ENCODE data around the gene CIBAR2.

CIBAR2 gene

GRCh38 chr16:85072076-85072860 is 40.0 kb downstream of the CIBAR2 start:
- no peaks in the 10 kb centered on the region for H3K36me3 ChIP-seq (ENCODE audit: control insufficient read depth, insufficient read depth, low read length)
- peaks cover 8% of the 10 kb centered on the region for H3K27me3 ChIP-seq (ENCODE audit: control insufficient read depth, insufficient read depth, low read length)

GRCh38 chr16:85069171-85069570 is 43.1 kb downstream of the CIBAR2 start:
- no peaks in the 10 kb centered on the region for H3K4me1 ChIP-seq (ENCODE audit: control insufficient read depth, insufficient read depth, low read length)
- no peaks in the 10 kb centered on the region for H3K27me3 ChIP-seq (ENCODE audit: control insufficient read depth, insufficient read depth, low read length)
- H3K36me3 ChIP-seq (ENCODE audit: control insufficient read depth, insufficient read depth, low read length), result no peaks in the 10 kb centered on the region
- H3K9me3 ChIP-seq (ENCODE audit: control insufficient read depth, insufficient read depth, low read length), result no peaks in the 10 kb centered on the region
- no peak overlapping the region for H3K9ac ChIP-seq (ENCODE audit: low read depth, low read length)
- H3K4me3 ChIP-seq (ENCODE audit: low read depth, low read length), result no peak overlapping the region

More at GRCh38 chr16:85072076-85072860, 40.0 kb downstream of the CIBAR2 start:
- Histone ChIP-seq H3K9me3 (ENCODE audit: control insufficient read depth, insufficient read depth, low read length) (no peaks in the 10 kb centered on the region), H3K4me1 (ENCODE audit: control insufficient read depth, insufficient read depth, low read length) (peaks cover 4% of the 10 kb centered on the region), H3K9ac (ENCODE audit: low read depth, low read length) (no peak overlapping the region), H3K4me3 (ENCODE audit: low read depth, low read length) (no peak overlapping the region)

GRCh38 chr16:85068746-85069145 is 43.5 kb downstream of the CIBAR2 start:
- Histone ChIP-seq H3K4me1 (ENCODE audit: control insufficient read depth, insufficient read depth, low read length) (no peaks in the 10 kb centered on the region), H3K27me3 (ENCODE audit: control insufficient read depth, insufficient read depth, low read length) (no peaks in the 10 kb centered on the region), H3K36me3 (ENCODE audit: control insufficient read depth, insufficient read depth, low read length) (no peaks in the 10 kb centered on the region), H3K9ac (ENCODE audit: low read depth, low read length) (no peak overlapping the region), H3K9me3 (ENCODE audit: control insufficient read depth, insufficient read depth, low read length) (no peaks in the 10 kb centered on the region), H3K4me3 (ENCODE audit: low read depth, low read length) (no peak overlapping the region)

GRCh38 chr16:85067426-85067825 is 44.8 kb downstream of the CIBAR2 start:
- no peaks in the 10 kb centered on the region for H3K36me3 ChIP-seq (ENCODE audit: control insufficient read depth, insufficient read depth, low read length)
- H3K4me3 ChIP-seq (ENCODE audit: low read depth, low read length), result no peak overlapping the region
- no peak overlapping the region for H3K9ac ChIP-seq (ENCODE audit: low read depth, low read length)
- H3K9me3 ChIP-seq (ENCODE audit: control insufficient read depth, insufficient read depth, low read length), result no peaks in the 10 kb centered on the region
- H3K4me1 ChIP-seq (ENCODE audit: control insufficient read depth, insufficient read depth, low read length), result no peaks in the 10 kb centered on the region
- H3K27me3 ChIP-seq (ENCODE audit: control insufficient read depth, insufficient read depth, low read length), result no peaks in the 10 kb centered on the region

GRCh38 chr16:85067024-85067423 is 45.2 kb downstream of the CIBAR2 start:
- Histone ChIP-seq H3K9ac (ENCODE audit: low read depth, low read length) (no peak overlapping the region), H3K9me3 (ENCODE audit: control insufficient read depth, insufficient read depth, low read length) (no peaks in the 10 kb centered on the region), H3K4me1 (ENCODE audit: control insufficient read depth, insufficient read depth, low read length) (no peaks in the 10 kb centered on the region), H3K36me3 (ENCODE audit: control insufficient read depth, insufficient read depth, low read length) (no peaks in the 10 kb centered on the region), H3K4me3 (ENCODE audit: low read depth, low read length) (no peak overlapping the region), H3K27me3 (ENCODE audit: control insufficient read depth, insufficient read depth, low read length) (no peaks in the 10 kb centered on the region)

GRCh38 chr16:85066346-85066885 is 45.9 kb downstream of the CIBAR2 start:
- H3K9me3 ChIP-seq (ENCODE audit: control insufficient read depth, insufficient read depth, low read length), result no peaks in the 10 kb centered on the region
- H3K36me3 ChIP-seq (ENCODE audit: control insufficient read depth, insufficient read depth, low read length), result no peaks in the 10 kb centered on the region
- H3K4me3 ChIP-seq (ENCODE audit: low read depth, low read length), result no peak overlapping the region
- no peaks in the 10 kb centered on the region for H3K4me1 ChIP-seq (ENCODE audit: control insufficient read depth, insufficient read depth, low read length)
- H3K9ac ChIP-seq (ENCODE audit: low read depth, low read length), result no peak overlapping the region
- H3K27me3 ChIP-seq (ENCODE audit: control insufficient read depth, insufficient read depth, low read length), result no peaks in the 10 kb centered on the region

GRCh38 chr16:85065099-85065498 is 47.2 kb downstream of the CIBAR2 start:
- no peak overlapping the region for H3K9ac ChIP-seq (ENCODE audit: low read depth, low read length)
- no peaks in the 10 kb centered on the region for H3K4me1 ChIP-seq (ENCODE audit: control insufficient read depth, insufficient read depth, low read length)
- no peaks in the 10 kb centered on the region for H3K27me3 ChIP-seq (ENCODE audit: control insufficient read depth, insufficient read depth, low read length)
- no peak overlapping the region for H3K4me3 ChIP-seq (ENCODE audit: low read depth, low read length)
- H3K9me3 ChIP-seq (ENCODE audit: control insufficient read depth, insufficient read depth, low read length), result no peaks in the 10 kb centered on the region
- H3K36me3 ChIP-seq (ENCODE audit: control insufficient read depth, insufficient read depth, low read length), result no peaks in the 10 kb centered on the region

- Histone ChIP-seq H3K27me3 (ENCODE audit: control insufficient read depth, insufficient read depth, low read length) (no peaks in the 10 kb centered on the region), H3K4me3 (ENCODE audit: low read depth, low read length) (no peak overlapping the region), H3K9ac (ENCODE audit: low read depth, low read length) (no peak overlapping the region), H3K4me1 (ENCODE audit: control insufficient read depth, insufficient read depth, low read length) (no peaks in the 10 kb centered on the region), H3K36me3 (ENCODE audit: control insufficient read depth, insufficient read depth, low read length) (no peaks in the 10 kb centered on the region), H3K9me3 (ENCODE audit: control insufficient read depth, insufficient read depth, low read length) (no peaks in the 10 kb centered on the region)
Observed at GRCh38 chr16:85064186-85064585, 48.1 kb downstream of the CIBAR2 start.

- H3K4me3 ChIP-seq (ENCODE audit: low read depth, low read length), result no peak overlapping the region
- H3K9ac ChIP-seq (ENCODE audit: low read depth, low read length), result no peak overlapping the region
- H3K4me1 ChIP-seq (ENCODE audit: control insufficient read depth, insufficient read depth, low read length), result no peaks in the 10 kb centered on the region
- H3K9me3 ChIP-seq (ENCODE audit: control insufficient read depth, insufficient read depth, low read length), result no peaks in the 10 kb centered on the region
- H3K36me3 ChIP-seq (ENCODE audit: control insufficient read depth, insufficient read depth, low read length), result no peaks in the 10 kb centered on the region
- H3K27me3 ChIP-seq (ENCODE audit: control insufficient read depth, insufficient read depth, low read length), result no peaks in the 10 kb centered on the region
Observed at GRCh38 chr16:85062845-85063244, 49.4 kb downstream of the CIBAR2 start.

- H3K9me3 ChIP-seq (ENCODE audit: control insufficient read depth, insufficient read depth, low read length), result no peaks in the 10 kb centered on the region
- H3K9ac ChIP-seq (ENCODE audit: low read depth, low read length), result no peak overlapping the region
- H3K4me1 ChIP-seq (ENCODE audit: control insufficient read depth, insufficient read depth, low read length), result no peaks in the 10 kb centered on the region
- no peak overlapping the region for H3K4me3 ChIP-seq (ENCODE audit: low read depth, low read length)
- no peaks in the 10 kb centered on the region for H3K36me3 ChIP-seq (ENCODE audit: control insufficient read depth, insufficient read depth, low read length)
- no peaks in the 10 kb centered on the region for H3K27me3 ChIP-seq (ENCODE audit: control insufficient read depth, insufficient read depth, low read length)
Observed at GRCh38 chr16:85062323-85062722, 49.9 kb downstream of the CIBAR2 start.

GRCh38 chr16:85061566-85061965 is 50.7 kb downstream of the CIBAR2 start:
- no peaks in the 10 kb centered on the region for H3K4me1 ChIP-seq (ENCODE audit: control insufficient read depth, insufficient read depth, low read length)
- H3K27me3 ChIP-seq (ENCODE audit: control insufficient read depth, insufficient read depth, low read length), result no peaks in the 10 kb centered on the region
- no peak overlapping the region for H3K4me3 ChIP-seq (ENCODE audit: low read depth, low read length)
- H3K9ac ChIP-seq (ENCODE audit: low read depth, low read length), result no peak overlapping the region
- H3K36me3 ChIP-seq (ENCODE audit: control insufficient read depth, insufficient read depth, low read length), result no peaks in the 10 kb centered on the region
- H3K9me3 ChIP-seq (ENCODE audit: control insufficient read depth, insufficient read depth, low read length), result no peaks in the 10 kb centered on the region

- no peaks in the 10 kb centered on the region for H3K4me1 ChIP-seq (ENCODE audit: control insufficient read depth, insufficient read depth, low read length)
- H3K9me3 ChIP-seq (ENCODE audit: control insufficient read depth, insufficient read depth, low read length), result no peaks in the 10 kb centered on the region
- H3K4me3 ChIP-seq (ENCODE audit: low read depth, low read length), result no peak overlapping the region
- no peaks in the 10 kb centered on the region for H3K36me3 ChIP-seq (ENCODE audit: control insufficient read depth, insufficient read depth, low read length)
- no peak overlapping the region for H3K9ac ChIP-seq (ENCODE audit: low read depth, low read length)
- no peaks in the 10 kb centered on the region for H3K27me3 ChIP-seq (ENCODE audit: control insufficient read depth, insufficient read depth, low read length)
Observed at GRCh38 chr16:85058909-85059308, 53.4 kb downstream of the CIBAR2 start.
